GM18909 (cell line): ENCODE results near the gene PLA2G3.

Source experiments
- ATAC-seq: cut with Tn5 transposase; IDR thresholded peaks from one replicate; pipeline ENCODE4 v1.9.1; 2021; ENCODE audit warnings: mild to moderate bottlenecking; ENCODE audit not compliant: unreplicated experiment, poor library complexity

Gene PLA2G3

DNA sequence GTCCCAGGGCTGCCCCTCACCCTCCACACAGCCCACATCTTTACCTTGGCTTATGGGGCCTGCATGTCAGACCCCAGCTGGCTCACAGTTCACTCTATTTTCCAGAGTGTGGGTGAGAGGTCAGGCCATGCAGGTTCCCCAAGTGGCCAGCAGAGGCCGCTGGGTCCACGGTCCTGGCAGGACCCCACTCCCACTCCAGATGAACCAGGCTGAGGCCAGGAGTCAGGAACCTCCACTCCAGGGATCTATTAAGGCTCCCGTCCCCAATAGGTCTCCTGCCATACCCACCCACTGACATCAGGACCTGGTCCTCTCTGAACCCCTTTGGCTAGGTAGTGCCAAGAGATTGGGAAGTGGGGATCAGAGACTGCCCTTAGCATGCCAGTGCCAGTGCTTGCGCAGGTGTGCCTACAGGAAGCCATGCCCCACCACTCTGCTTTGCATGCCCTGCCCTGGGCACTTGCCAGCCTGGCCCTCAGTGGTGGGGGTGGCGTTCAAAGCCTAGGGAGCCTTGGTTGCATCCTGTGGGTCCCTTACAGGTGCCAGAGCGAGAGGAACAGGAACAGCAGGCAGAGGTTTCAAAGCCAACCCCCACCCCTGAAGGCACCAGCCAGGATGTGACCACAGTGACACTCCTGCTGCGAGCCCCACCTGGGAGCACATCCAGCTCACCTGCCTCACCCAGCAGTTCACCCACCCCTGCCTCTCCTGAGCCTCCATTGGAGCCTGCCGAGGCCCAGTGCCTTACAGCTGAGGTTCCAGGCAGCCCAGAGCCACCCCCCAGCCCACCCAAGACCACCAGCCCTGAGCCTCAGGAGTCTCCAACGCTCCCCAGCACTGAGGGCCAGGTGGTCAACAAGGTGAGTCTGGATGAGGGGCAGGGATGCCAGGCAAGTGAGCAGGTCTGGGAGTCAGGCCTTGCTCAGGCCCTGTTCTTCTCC, 50.9 kb downstream of the PLA2G3 start:
- no peak for ATAC-seq

DNA sequence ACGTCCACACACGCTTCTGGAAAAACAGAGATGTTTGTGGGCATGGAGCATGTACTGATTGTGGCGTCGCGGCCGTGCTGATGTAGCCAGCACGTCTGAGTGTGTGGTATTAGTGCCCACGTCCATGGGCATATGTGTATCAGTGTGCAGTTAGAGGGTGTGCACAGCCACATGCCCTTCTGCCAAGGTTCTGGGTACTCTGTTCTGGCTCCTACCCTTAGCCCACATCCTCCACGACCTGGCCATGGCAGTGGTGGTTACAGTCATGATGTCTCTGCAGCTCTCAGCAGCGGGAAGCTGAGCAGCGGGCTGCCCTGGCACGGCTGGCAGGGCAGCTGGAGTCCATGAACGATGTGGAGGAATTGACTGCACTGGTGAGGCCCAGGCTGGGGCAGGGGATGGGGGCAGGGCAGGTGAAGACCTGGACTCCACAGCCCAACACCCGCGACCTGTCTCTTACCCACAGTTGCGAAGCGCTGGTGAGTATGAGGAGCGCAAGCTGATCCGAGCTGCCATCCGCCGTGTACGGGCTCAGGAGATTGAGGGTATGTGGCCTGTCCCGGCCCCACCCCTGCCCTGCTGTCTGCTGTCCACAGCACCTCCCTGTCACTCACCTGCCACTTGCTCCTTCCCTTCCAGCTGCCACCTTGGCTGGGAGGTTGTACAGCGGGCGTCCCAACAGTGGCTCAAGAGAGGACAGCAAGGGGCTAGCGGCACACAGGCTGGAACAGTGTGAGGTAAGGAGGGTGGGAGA, 51.9 kb downstream of the PLA2G3 start:
- ATAC-seq, result no peak

DNA sequence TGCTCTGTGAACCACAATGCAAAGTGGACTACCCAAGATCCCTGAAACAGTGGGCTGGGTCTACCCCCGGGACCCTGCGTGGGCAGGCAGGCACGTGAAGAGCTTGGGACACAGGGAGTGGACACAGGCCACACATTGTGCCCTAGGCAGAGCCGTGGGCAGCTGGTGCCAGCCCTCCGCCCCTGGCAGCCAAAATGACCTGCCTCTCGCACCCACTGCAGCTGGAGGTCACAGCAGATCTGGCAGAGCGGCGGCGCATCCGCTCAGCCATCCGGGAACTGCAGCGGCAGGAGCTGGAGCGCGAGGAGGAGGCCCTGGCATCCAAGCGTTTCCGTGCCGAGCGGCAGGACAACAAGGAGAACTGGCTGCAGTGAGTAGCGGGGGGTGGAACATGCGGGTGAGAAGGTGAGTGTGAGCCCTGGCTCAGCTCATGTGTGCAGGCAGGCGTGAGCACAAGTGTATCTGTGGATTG, 52.5 kb downstream of the PLA2G3 start:
- no peak for ATAC-seq

DNA sequence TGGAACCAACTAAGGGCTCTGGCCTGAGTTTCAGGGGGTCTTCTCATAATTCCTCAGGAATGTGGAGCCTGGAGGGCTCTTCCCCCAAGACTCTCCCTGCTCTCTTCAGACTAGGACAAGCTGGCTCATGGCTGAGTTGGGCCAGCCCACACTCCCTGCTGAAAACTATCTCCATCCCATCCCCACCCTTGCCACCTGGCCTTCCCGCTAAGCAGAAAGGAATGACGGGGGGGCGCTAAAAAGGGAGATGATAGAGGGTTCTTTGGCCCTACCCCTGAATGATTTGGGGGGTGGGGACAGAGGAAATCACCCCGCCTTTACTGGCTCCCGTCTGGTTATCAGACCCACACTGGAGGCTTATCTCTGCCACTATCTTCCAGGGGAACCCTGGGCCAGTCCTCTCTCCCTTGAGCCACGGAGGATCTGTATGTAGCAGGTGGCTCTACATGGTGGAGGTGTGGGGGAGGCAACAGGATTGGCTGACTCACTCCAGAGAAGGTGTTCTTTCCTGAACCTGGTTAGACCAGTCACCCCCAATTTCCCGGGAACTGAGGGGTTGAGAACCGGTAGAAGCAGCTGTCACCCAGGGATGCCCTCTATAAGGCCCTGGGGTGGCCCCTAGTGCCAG, 53.5 kb downstream of the PLA2G3 start:
- ATAC-seq, result no peak

DNA sequence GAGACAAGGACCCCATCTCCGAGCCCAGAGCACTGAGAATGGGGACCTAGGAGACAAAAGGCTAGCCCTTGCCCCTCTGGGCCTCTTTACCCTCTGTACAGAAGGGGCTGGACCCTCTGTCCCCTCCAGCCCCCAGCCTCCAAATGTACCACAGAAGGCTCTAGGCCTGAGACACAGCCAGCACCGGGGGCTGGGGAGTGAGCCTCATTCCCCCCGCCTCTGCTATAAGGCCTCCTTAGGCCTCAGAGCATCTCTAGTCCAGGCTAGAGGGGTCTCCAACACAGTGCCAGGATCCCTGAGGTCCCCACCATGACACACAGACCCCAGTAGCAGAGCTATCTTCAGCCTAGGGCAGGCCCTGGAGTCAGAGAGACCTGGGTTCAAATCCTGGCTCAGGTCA, 54.4 kb downstream of the PLA2G3 start:
- no peak for ATAC-seq

DNA sequence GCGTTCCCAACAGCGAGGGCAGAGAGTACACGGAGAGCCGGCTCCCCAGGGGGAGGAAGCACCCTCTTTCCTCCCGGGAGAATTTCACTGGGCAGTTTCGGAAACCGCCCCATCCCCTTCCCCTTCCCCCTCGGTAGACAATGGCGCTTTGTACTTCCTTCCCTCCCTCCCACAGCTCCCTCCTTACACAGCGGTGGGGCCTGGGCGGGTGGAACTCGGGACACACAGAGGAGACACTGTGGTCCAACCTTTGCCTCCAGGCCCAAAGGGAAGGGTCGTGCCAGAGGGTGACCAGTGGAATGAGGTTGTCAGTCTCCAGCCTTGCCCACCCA, 54.8 kb downstream of the PLA2G3 start:
- ATAC-seq, result no peak

DNA sequence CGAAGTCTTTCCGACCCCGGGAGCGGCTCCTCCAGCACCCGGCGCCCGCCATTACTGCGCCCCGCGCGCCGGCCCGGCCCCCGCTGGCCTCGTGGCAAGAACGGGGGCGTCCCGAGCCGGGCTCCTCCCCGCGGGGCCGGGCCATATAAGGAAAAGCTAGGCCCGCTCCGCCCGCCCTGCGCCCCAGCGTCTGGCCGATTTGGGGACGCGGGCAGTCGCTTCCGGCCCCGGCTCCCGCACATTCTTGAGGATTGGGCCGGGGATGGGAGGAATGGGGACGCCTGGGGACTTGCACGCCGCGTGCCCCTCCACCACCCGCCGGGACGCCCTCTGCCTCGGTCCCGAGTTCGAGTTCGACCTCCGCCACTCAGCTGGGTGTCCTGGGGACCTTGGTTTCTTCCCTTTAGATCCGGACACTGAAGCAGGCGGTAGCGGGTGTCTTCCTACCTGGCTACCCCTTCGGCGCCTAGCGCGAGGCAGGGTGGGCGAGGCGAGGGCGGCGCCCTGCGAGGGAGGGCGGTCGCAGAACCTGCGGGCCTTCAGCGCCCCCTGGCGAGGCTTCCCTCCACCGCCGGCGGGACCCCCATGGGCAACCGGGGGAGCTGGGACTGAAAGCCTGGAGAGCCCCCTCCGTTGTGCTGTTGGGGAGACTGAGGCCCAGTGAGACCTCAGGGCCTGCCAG, 55.4 kb downstream of the PLA2G3 start:
- ATAC-seq, result peak; percentile 59
